ENCODE results near the gene RSRC2.
"Not testable (repeated sequence)": the region's sequence is repeated elsewhere in the genome, so short reads cannot be mapped to it uniquely, and the experiment has no call there.

Gene RSRC2

GRCh38 chr12:122486805-122487426 lies 39.8 kb downstream of the RSRC2 start:
- no peak for DNase-seq (ENCODE audit: low read depth, low spot score)

GRCh38 chr12:122486360-122486759 lies 40.4 kb downstream of the RSRC2 start:
- not testable (repeated sequence) for DNase-seq (ENCODE audit: low read depth, low spot score)

GRCh38 chr12:122484385-122484784 lies 42.4 kb downstream of the RSRC2 start:
- DNase-seq (ENCODE audit: low read depth, low spot score) = not testable (repeated sequence)

- DNase-seq (ENCODE audit: low read depth, low spot score) = no peak
These were observed 42.8 kb downstream of the RSRC2 start for GRCh38 chr12:122483969-122484368.

GRCh38 chr12:122481861-122482260 lies 44.9 kb downstream of the RSRC2 start:
- no peak for DNase-seq (ENCODE audit: low read depth, low spot score)

- no peak for DNase-seq (ENCODE audit: low read depth, low spot score)
These were observed 46.0 kb downstream of the RSRC2 start for GRCh38 chr12:122480753-122481152.

GRCh38 chr12:122474324-122474716 lies 52.4 kb downstream of the RSRC2 start:
- no peak for DNase-seq (ENCODE audit: low read depth, low spot score)

GRCh38 chr12:122473543-122474323 lies 53.0 kb downstream of the RSRC2 start:
- DNase-seq (ENCODE audit: low read depth, low spot score) = no peak

- DNase-seq (ENCODE audit: low read depth, low spot score) = no peak
These were observed 55.2 kb downstream of the RSRC2 start for GRCh38 chr12:122471324-122472226.

GRCh38 chr12:122470576-122470975 lies 56.2 kb downstream of the RSRC2 start:
- DNase-seq (ENCODE audit: low read depth, low spot score) = not testable (repeated sequence)

- not testable (repeated sequence) for DNase-seq (ENCODE audit: low read depth, low spot score)
These were observed 56.9 kb downstream of the RSRC2 start for GRCh38 chr12:122469856-122470255.

GRCh38 chr12:122467983-122468382 lies 58.8 kb downstream of the RSRC2 start:
- DNase-seq (ENCODE audit: low read depth, low spot score) = no peak

GRCh38 chr12:122464317-122465042 lies 62.3 kb downstream of the RSRC2 start:
- not testable (repeated sequence) for DNase-seq (ENCODE audit: low read depth, low spot score)

- no peak for DNase-seq (ENCODE audit: low read depth, low spot score)
These were observed 66.1 kb downstream of the RSRC2 start for GRCh38 chr12:122460641-122461040.

GRCh38 chr12:122460061-122460460 lies 66.7 kb downstream of the RSRC2 start:
- no peak for DNase-seq (ENCODE audit: low read depth, low spot score)

GRCh38 chr12:122459211-122459610 lies 67.5 kb downstream of the RSRC2 start:
- DNase-seq (ENCODE audit: low read depth, low spot score) = no peak

GRCh38 chr12:122458105-122459035 lies 68.4 kb downstream of the RSRC2 start:
- no peak for DNase-seq (ENCODE audit: low read depth, low spot score)

GRCh38 chr12:122457627-122458026 lies 69.1 kb downstream of the RSRC2 start:
- DNase-seq (ENCODE audit: low read depth, low spot score) = no peak

GRCh38 chr12:122454739-122455138 lies 72.0 kb downstream of the RSRC2 start:
- no peak for DNase-seq (ENCODE audit: low read depth, low spot score)

GRCh38 chr12:122454250-122454721 lies 72.5 kb downstream of the RSRC2 start:
- no peak for DNase-seq (ENCODE audit: low read depth, low spot score)

Data from iPS DF 19.7 (cell line).